ENCODE measurements around the gene FSCN2. TPM values are rescaled to one million over a fixed set of nuclear protein-coding genes. Genes with fewer than 3 reads are reported as not detected.

Gene FSCN2
- total RNA-seq, 1 donor from 2014 or later: 0.19 TPM

DNA sequence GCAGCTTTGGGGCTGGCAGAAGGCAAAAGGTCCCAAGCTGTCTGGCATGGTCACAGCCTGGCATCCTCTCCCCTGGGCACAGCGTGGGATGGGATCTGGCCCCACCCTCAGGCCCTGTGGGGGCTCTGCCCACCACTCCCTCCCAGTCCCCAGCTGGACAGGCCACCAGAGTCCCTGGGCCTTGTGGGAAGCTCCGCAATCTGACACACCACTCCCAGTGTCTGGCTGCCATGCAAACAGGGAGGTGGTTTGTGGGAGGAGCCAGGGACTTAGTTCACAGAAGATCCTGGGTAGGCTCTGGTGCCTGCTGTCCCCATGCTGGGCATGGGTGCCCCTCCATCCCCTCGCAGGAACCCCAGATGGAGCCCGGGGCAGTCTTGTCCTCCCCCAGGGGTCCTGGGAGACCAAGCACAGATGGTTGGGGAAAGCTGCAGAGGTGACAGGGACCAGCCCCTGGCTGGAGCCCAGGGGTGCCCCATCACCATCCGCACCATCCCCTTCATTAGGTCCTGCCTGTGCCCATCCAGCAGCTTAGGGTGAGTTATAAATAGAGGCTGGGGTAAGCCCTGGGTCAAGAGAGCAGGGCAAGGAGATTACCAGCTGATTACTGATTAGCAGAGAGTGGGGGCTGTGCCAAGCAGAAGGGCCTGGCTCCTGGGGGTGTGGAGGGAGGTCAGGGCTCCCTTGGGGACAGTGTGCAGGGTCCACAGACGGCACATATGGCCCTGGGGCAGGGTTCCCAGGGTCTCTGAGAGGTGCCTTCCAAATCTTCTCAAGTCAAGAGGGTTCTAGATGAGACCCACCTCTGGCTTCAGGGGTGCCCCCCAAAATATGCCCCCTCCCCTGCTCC lies 6.2 kb downstream of the FSCN2 start:
- ATAC-seq (no peak), DNase-seq (ENCODE audit: missing footprints) (no peak)
- intact Hi-C loops (cut with DNase I): loop anchor here (5.0 kb wide), 1 partner anchor 282 kb away; no protein-coding TSS in a partner anchor

DNA sequence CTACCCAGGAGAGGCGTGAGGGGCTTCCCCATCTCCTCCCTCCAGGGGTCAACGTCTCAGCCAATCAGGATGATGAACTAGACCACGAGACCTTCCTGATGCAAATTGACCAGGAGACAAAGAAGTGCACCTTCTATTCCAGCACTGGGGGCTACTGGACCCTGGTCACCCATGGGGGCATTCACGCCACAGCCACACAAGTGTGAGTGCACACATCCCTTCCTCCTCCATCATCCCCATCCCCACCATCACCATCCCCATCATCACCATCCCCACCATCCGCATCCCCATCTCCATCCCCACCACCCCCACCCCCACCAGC lies 6.8 kb downstream of the FSCN2 start:
- ATAC-seq (no peak), DNase-seq (ENCODE audit: missing footprints) (no peak)
- intact Hi-C loops (cut with DNase I): loop anchor here (5.0 kb wide), 1 partner anchor 283 kb away; no protein-coding TSS in a partner anchor

DNA sequence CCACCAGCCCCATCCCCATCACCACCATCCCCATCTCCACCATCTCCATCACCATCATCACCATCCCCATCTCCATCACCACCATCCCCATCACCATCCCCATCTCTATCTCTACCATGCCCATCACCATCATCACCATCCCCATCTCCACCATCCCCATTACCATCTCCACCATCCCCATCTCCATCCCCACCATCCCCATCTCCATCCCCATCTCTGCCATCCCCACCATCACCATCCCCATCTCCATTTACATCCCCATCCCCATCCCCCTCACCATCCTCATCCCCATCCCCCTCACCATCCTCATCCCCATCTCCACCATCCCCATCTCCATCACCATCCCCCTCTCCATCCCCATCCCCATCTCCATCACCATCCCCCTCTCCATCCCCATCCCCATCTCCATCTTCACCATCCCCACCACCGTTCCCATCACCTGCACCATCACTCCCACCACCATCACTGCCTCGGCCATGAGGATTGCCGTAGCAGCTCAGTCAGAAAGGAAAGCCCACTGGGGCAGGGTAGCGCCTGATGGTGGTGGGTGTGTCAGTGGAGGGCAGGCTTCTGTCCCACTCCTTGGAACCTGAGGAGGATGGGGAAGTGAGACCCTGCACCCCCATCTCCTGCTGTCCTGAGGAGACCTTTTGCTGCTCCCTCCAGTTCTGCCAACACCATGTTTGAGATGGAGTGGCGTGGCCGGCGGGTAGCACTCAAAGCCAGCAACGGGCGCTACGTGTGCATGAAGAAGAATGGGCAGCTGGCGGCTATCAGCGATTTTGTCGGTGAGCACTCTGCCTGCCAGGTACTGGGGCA lies 7.5 kb downstream of the FSCN2 start:
- intact Hi-C loops (cut with DNase I): loop anchor here (5.0 kb wide), 1 partner anchor 283 kb away; no protein-coding TSS in a partner anchor

GRCh38 chr17:81536299-81537290 lies 8.4 kb downstream of the FSCN2 start:
- intact Hi-C loops (cut with DNase I): loop anchor here (5.0 kb wide), 1 partner anchor 284 kb away; no protein-coding TSS in a partner anchor
- DNase-seq (ENCODE audit: missing footprints): peak; percentile 62
- ATAC-seq: peak; percentile 11

More for the DNA sequence above, 7.5 kb downstream of the FSCN2 start:
- ATAC-seq: no peak
- peak; percentile 35 for DNase-seq (ENCODE audit: missing footprints)

DNA sequence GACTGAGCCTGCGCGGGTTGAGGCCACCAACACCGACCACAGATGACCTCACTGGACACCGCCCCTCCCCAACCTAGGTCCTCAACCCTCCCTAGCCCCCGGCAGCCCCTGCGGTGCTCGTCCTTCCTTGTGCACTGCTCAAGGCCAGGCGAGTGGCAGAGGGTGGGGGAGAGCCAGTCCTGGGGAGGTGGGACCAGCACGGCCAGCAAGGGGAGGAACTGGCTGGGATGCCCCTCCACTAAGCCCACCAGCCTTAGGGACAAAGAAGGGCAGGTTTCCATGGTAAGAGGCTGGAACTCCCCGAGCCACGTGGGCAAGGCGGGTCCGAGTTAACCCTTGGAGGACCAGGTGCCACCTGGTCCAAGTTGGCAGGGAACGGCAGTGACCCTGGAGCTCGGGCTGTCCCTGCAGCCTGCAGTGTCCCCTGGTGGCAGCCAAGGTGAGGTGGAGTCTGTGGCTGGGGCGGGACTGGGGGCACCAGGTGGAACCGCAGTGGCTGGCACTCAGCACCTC lies 9.2 kb downstream of the FSCN2 start:
- intact Hi-C loops (cut with DNase I): loop anchor here (5.0 kb wide), 1 partner anchor 285 kb away; no protein-coding TSS in a partner anchor

GRCh38 chr17:81537856-81538555 lies 9.8 kb downstream of the FSCN2 start:
- DNase-seq (ENCODE audit: missing footprints): peak; percentile 51
- intact Hi-C loops (cut with DNase I): loop anchor here (5.0 kb wide), 1 partner anchor 286 kb away; no protein-coding TSS in a partner anchor
- ATAC-seq: no peak

More for the DNA sequence above, 9.2 kb downstream of the FSCN2 start:
- ATAC-seq (peak; percentile 33), DNase-seq (ENCODE audit: missing footprints) (peak; percentile 45)

- ATAC-seq: no peak
- peak; percentile 41 for DNase-seq (ENCODE audit: missing footprints)
- intact Hi-C loops (cut with DNase I): loop anchor here (5.0 kb wide), 1 partner anchor 287 kb away; no protein-coding TSS in a partner anchor
Measured at GRCh38 chr17:81538651-81539570, 10.7 kb downstream of the FSCN2 start.

DNA sequence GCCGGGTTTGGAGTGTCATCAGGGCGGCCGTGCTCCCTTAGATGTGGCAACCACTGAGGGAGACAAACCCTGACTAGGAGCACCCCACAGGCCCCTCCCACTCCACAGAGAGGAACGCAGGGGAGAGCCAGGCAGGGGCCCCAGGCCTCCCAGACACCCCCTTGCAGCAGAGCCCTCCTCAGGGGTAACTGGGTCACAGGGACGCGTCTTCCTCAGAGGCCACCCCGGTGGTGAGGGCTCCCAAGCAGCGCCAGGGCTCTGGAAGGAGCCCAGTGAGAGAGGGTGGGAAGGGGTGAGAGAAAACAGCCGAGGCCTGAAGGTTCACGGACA lies 11.4 kb downstream of the FSCN2 start:
- intact Hi-C loops (cut with DNase I): loop anchor here (5.0 kb wide), 1 partner anchor 287 kb away; no protein-coding TSS in a partner anchor
- DNase-seq (ENCODE audit: missing footprints) (peak; percentile 44), ATAC-seq (no peak)

DNA sequence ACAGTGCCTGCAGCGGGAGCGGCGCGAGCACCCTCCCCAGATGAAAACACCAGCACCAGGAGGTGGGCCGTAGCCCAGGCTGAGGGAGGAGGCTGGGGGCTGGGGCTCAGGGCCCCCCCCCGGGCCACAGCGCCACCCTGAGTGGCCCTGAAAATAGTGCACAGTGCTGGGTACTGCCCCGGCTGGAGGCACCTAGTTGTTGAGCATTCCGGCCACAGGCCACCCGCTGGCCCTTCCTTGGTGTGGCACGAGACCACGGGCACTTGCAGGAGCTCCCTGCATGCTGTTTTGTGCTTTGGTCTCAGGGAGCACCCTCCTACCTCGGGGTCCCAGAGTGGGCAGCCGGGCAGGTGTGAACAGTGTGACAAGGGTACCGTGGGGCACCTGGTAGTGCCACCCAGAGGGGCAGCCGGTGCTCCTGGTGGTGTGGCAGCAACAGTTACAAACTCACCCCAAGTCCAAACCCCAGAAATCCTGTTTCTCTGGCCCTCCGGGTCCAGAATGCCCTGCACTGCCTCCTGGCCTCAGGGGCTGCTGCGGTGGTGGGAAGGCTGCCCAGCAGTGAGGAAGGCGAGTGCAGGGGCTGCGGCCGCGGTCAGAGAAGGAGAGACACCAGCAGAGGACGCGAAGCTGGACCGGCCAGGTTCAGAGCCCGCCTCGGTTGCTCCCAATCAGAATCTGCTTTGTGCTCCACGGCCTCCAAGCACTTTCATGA lies 11.9 kb downstream of the FSCN2 start:
- ATAC-seq (no peak), DNase-seq (ENCODE audit: missing footprints) (peak; percentile 62)
- intact Hi-C loops (cut with DNase I): loop anchor here (5.0 kb wide), 1 partner anchor 288 kb away; no protein-coding TSS in a partner anchor

- intact Hi-C loops (cut with DNase I): no loop called here
- ATAC-seq: no peak
- DNase-seq (ENCODE audit: missing footprints): peak; percentile 62
Measured at GRCh38 chr17:81540676-81541027, 12.5 kb downstream of the FSCN2 start.

DNA sequence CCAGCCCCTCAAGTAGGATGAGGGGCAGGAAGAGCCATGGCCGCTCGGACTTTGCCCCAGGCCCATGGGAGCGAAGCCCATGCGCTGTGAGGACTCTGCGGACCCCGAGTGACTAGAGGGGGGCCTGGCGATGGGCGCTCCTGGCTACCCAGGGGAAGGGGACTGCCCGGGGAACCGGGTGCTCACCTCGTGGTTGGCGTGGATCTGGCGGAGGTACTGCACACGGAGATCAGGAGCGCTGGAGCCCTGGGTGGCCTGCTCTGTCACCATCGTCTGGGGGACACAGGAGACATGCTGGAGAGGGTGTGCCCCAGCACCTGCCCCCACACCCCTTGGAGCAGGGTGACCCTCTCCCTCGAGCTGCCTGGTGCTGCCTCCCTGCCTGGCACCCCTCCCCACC lies 12.9 kb downstream of the FSCN2 start:
- intact Hi-C loops (cut with DNase I): no loop called here
- peak; percentile 34 for DNase-seq (ENCODE audit: missing footprints)
- ATAC-seq: no peak

GRCh38 chr17:81542431-81543338 lies 14.5 kb downstream of the FSCN2 start:
- DNase-seq (ENCODE audit: missing footprints): peak; percentile 65
- intact Hi-C loops (cut with DNase I): no loop called here

GRCh38 chr17:81543339-81543675 lies 15.1 kb downstream of the FSCN2 start:
- ATAC-seq (peak; percentile 85), DNase-seq (ENCODE audit: missing footprints) (peak; percentile 68)

More at GRCh38 chr17:81542431-81543338, 14.5 kb downstream of the FSCN2 start:
- peak; percentile 2 for ATAC-seq

GRCh38 chr17:81543756-81544155 lies 15.6 kb downstream of the FSCN2 start:
- intact Hi-C loops (cut with DNase I): no loop called here
- ATAC-seq: no peak
- peak; percentile 53 for DNase-seq (ENCODE audit: missing footprints)

More at GRCh38 chr17:81543339-81543675, 15.1 kb downstream of the FSCN2 start:
- intact Hi-C loops (cut with DNase I): no loop called here
